Ecto neural progenitor cell (in vitro differentiated cells): ENCODE results near the gene TMEM229B.
A peak's percentile ranks its signal among the peaks of the same experiment; 100 is the strongest.

Experiments used
- DNase-seq: peaks from one replicate; pipeline ENCODE4 v3.0.0-alpha.2; 2018; ENCODE audit warnings: low spot score

Gene TMEM229B

GRCh38 chr14:67487937-67488893, at the start of gene TMEM229B:
TSS of gene TMEM229B (minus strand) at chr14:67488721. CDS start at chr14:67473923, 14,798 bp downstream.
- no peak for DNase-seq

GRCh38 chr14:67537736-67538135, 49.2 kb upstream of the TMEM229B start:
- DNase-seq: no peak

GRCh38 chr14:67536087-67536486, 47.6 kb upstream of the TMEM229B start:
- no peak for DNase-seq

GRCh38 chr14:67533754-67534085, 45.2 kb upstream of the TMEM229B start:
- DNase-seq: no peak

GRCh38 chr14:67532998-67533753, 44.7 kb upstream of the TMEM229B start, which contains the start of gene PLEKHH1:
TSS of gene PLEKHH1 (plus strand) at chr14:67533290. CDS start at chr14:67541868, 8,578 bp downstream.
- peak; percentile 82 for DNase-seq

- DNase-seq: no peak
These were observed 44.1 kb upstream of the TMEM229B start for GRCh38 chr14:67532606-67532997.

GRCh38 chr14:67529947-67530935, 41.7 kb upstream of the TMEM229B start:
- no peak for DNase-seq

GRCh38 chr14:67528276-67528675, 39.8 kb upstream of the TMEM229B start:
- no peak for DNase-seq

- DNase-seq: no peak
These were observed 39.2 kb upstream of the TMEM229B start for GRCh38 chr14:67527756-67528155.

GRCh38 chr14:67526676-67527459, 38.3 kb upstream of the TMEM229B start:
- peak; percentile 62 for DNase-seq

GRCh38 chr14:67526181-67526580, 37.7 kb upstream of the TMEM229B start:
- no peak for DNase-seq

GRCh38 chr14:67525389-67525788, 36.9 kb upstream of the TMEM229B start:
- no peak for DNase-seq

- DNase-seq: no peak
These were observed 36.1 kb upstream of the TMEM229B start for GRCh38 chr14:67524634-67524963.

- DNase-seq: no peak
These were observed 35.5 kb upstream of the TMEM229B start for GRCh38 chr14:67523764-67524633.

- DNase-seq: no peak
These were observed 33.7 kb upstream of the TMEM229B start for GRCh38 chr14:67522270-67522669.

- DNase-seq: no peak
These were observed 32.0 kb upstream of the TMEM229B start for GRCh38 chr14:67520482-67520881.

GRCh38 chr14:67519406-67519805, 30.9 kb upstream of the TMEM229B start:
- DNase-seq: no peak

- DNase-seq: peak; percentile 63
These were observed 28.6 kb upstream of the TMEM229B start for GRCh38 chr14:67517083-67517482.

GRCh38 chr14:67516676-67517075, 28.2 kb upstream of the TMEM229B start:
- no peak for DNase-seq
